ENCODE data around the gene DNM1.

The DNM1 gene

GRCh38 chr9:128280084-128280622, 77.0 kb downstream of the DNM1 start:
- Histone ChIP-seq H3K27ac (ENCODE audit: low read length) (no peak overlapping the region), H3K27me3 (ENCODE audit: control insufficient read depth, insufficient read depth, low read length) (no peaks in the 10 kb centered on the region), H3K36me3 (ENCODE audit: control insufficient read depth, insufficient read depth, low read length) (no peaks in the 10 kb centered on the region), H3K4me3 (ENCODE audit: low read length) (no peak overlapping the region), H3K9me3 (ENCODE audit: control insufficient read depth, insufficient read depth, low read length) (no peaks in the 10 kb centered on the region), H3K4me1 (ENCODE audit: control insufficient read depth, insufficient read depth, low read length) (no peaks in the 10 kb centered on the region)
- DNase-seq (ENCODE audit: low read depth, low spot score) = no peak
- no CpG with 5 or more reads among the region's 5 CpGs for WGBS (ENCODE audit: insufficient coverage, insufficient read length)

GRCh38 chr9:128282500-128282899, 79.3 kb downstream of the DNM1 start:
- no peak for DNase-seq (ENCODE audit: low read depth, low spot score)
- Histone ChIP-seq H3K9me3 (ENCODE audit: control insufficient read depth, insufficient read depth, low read length) (no peaks in the 10 kb centered on the region), H3K4me3 (ENCODE audit: low read length) (no peak overlapping the region), H3K27ac (ENCODE audit: low read length) (no peak overlapping the region), H3K27me3 (ENCODE audit: control insufficient read depth, insufficient read depth, low read length) (no peaks in the 10 kb centered on the region), H3K36me3 (ENCODE audit: control insufficient read depth, insufficient read depth, low read length) (no peaks in the 10 kb centered on the region; the same call in 1 of the 2 replicates), H3K4me1 (ENCODE audit: control insufficient read depth, insufficient read depth, low read length) (no peaks in the 10 kb centered on the region)
- WGBS (ENCODE audit: insufficient coverage, insufficient read length) = no CpG with 5 or more reads among the region's 6 CpGs

- no peak overlapping the region for H3K27ac ChIP-seq (ENCODE audit: low read length)
- H3K9me3 ChIP-seq (ENCODE audit: control insufficient read depth, insufficient read depth, low read length) = no peaks in the 10 kb centered on the region
- H3K4me3 ChIP-seq (ENCODE audit: low read length) = no peak overlapping the region
- H3K4me1 ChIP-seq (ENCODE audit: control insufficient read depth, insufficient read depth, low read length) = no peaks in the 10 kb centered on the region
- DNase-seq (ENCODE audit: low read depth, low spot score) = no peak
- no CpG with 5 or more reads among the region's 12 CpGs for WGBS (ENCODE audit: insufficient coverage, insufficient read length)
- H3K36me3 ChIP-seq (ENCODE audit: control insufficient read depth, insufficient read depth, low read length) = peaks cover 2% of the 10 kb centered on the region; the same call in 1 of the 2 replicates
- H3K27me3 ChIP-seq (ENCODE audit: control insufficient read depth, insufficient read depth, low read length) = no peaks in the 10 kb centered on the region
Measured at GRCh38 chr9:128285033-128285784, 82.0 kb downstream of the DNM1 start.

- H3K27me3 ChIP-seq (ENCODE audit: control insufficient read depth, insufficient read depth, low read length) = no peaks in the 10 kb centered on the region
- H3K9me3 ChIP-seq (ENCODE audit: control insufficient read depth, insufficient read depth, low read length) = no peaks in the 10 kb centered on the region
- H3K36me3 ChIP-seq (ENCODE audit: control insufficient read depth, insufficient read depth, low read length) = peaks cover 2% of the 10 kb centered on the region; the same call in 1 of the 2 replicates
- H3K4me3 ChIP-seq (ENCODE audit: low read length) = no peak overlapping the region
- no CpG with 5 or more reads among the region's 6 CpGs for WGBS (ENCODE audit: insufficient coverage, insufficient read length)
- no peak for DNase-seq (ENCODE audit: low read depth, low spot score)
- no peak overlapping the region for H3K27ac ChIP-seq (ENCODE audit: low read length)
- no peaks in the 10 kb centered on the region for H3K4me1 ChIP-seq (ENCODE audit: control insufficient read depth, insufficient read depth, low read length)
Measured at GRCh38 chr9:128286440-128286839, 83.3 kb downstream of the DNM1 start.

GRCh38 chr9:128288273-128289004, 85.3 kb downstream of the DNM1 start:
- Histone ChIP-seq H3K9me3 (ENCODE audit: control insufficient read depth, insufficient read depth, low read length) (no peaks in the 10 kb centered on the region), H3K4me3 (ENCODE audit: low read length) (no peak overlapping the region), H3K4me1 (ENCODE audit: control insufficient read depth, insufficient read depth, low read length) (no peaks in the 10 kb centered on the region), H3K27ac (ENCODE audit: low read length) (no peak overlapping the region), H3K36me3 (ENCODE audit: control insufficient read depth, insufficient read depth, low read length) (peaks cover 2% of the 10 kb centered on the region; the same call in 1 of the 2 replicates), H3K27me3 (ENCODE audit: control insufficient read depth, insufficient read depth, low read length) (no peaks in the 10 kb centered on the region)
- no CpG with 5 or more reads among the region's 11 CpGs for WGBS (ENCODE audit: insufficient coverage, insufficient read length)
- DNase-seq (ENCODE audit: low read depth, low spot score) = no peak

- no CpG with 5 or more reads among the region's 3 CpGs for WGBS (ENCODE audit: insufficient coverage, insufficient read length)
- no peak for DNase-seq (ENCODE audit: low read depth, low spot score)
- Histone ChIP-seq H3K27ac (ENCODE audit: low read length) (no peak overlapping the region), H3K36me3 (ENCODE audit: control insufficient read depth, insufficient read depth, low read length) (0 out of 2 replicates have a peak, but pooled peaks cover 2% of the 10 kb centered on the region), H3K4me3 (ENCODE audit: low read length) (no peak overlapping the region), H3K9me3 (ENCODE audit: control insufficient read depth, insufficient read depth, low read length) (no peaks in the 10 kb centered on the region), H3K4me1 (ENCODE audit: control insufficient read depth, insufficient read depth, low read length) (no peaks in the 10 kb centered on the region), H3K27me3 (ENCODE audit: control insufficient read depth, insufficient read depth, low read length) (no peaks in the 10 kb centered on the region)
Measured at GRCh38 chr9:128292009-128292408, 88.8 kb downstream of the DNM1 start.

GRCh38 chr9:128293091-128293490, 89.9 kb downstream of the DNM1 start:
- no CpG with 5 or more reads among the region's 4 CpGs for WGBS (ENCODE audit: insufficient coverage, insufficient read length)
- Histone ChIP-seq H3K4me1 (ENCODE audit: control insufficient read depth, insufficient read depth, low read length) (no peaks in the 10 kb centered on the region), H3K4me3 (ENCODE audit: low read length) (no peak overlapping the region), H3K27ac (ENCODE audit: low read length) (no peak overlapping the region), H3K9me3 (ENCODE audit: control insufficient read depth, insufficient read depth, low read length) (no peaks in the 10 kb centered on the region), H3K36me3 (ENCODE audit: control insufficient read depth, insufficient read depth, low read length) (0 out of 2 replicates have a peak, but pooled peaks cover 2% of the 10 kb centered on the region), H3K27me3 (ENCODE audit: control insufficient read depth, insufficient read depth, low read length) (no peaks in the 10 kb centered on the region)
- DNase-seq (ENCODE audit: low read depth, low spot score) = no peak

- no peaks in the 10 kb centered on the region for H3K9me3 ChIP-seq (ENCODE audit: control insufficient read depth, insufficient read depth, low read length)
- no peak overlapping the region for H3K27ac ChIP-seq (ENCODE audit: low read length)
- no peaks in the 10 kb centered on the region for H3K27me3 ChIP-seq (ENCODE audit: control insufficient read depth, insufficient read depth, low read length)
- H3K4me3 ChIP-seq (ENCODE audit: low read length) = no peak overlapping the region
- H3K36me3 ChIP-seq (ENCODE audit: control insufficient read depth, insufficient read depth, low read length) = no peaks in the 10 kb centered on the region
- no peak for DNase-seq (ENCODE audit: low read depth, low spot score)
- no CpG with 5 or more reads among the region's 4 CpGs for WGBS (ENCODE audit: insufficient coverage, insufficient read length)
- H3K4me1 ChIP-seq (ENCODE audit: control insufficient read depth, insufficient read depth, low read length) = no peaks in the 10 kb centered on the region
Measured at GRCh38 chr9:128294142-128294541, 91.0 kb downstream of the DNM1 start.

- Histone ChIP-seq H3K27me3 (ENCODE audit: control insufficient read depth, insufficient read depth, low read length) (no peaks in the 10 kb centered on the region), H3K9me3 (ENCODE audit: control insufficient read depth, insufficient read depth, low read length) (no peaks in the 10 kb centered on the region), H3K4me1 (ENCODE audit: control insufficient read depth, insufficient read depth, low read length) (no peaks in the 10 kb centered on the region), H3K4me3 (ENCODE audit: low read length) (no peak overlapping the region), H3K36me3 (ENCODE audit: control insufficient read depth, insufficient read depth, low read length) (no peaks in the 10 kb centered on the region), H3K27ac (ENCODE audit: low read length) (no peak overlapping the region)
- no CpG with 5 or more reads among the region's 16 CpGs for WGBS (ENCODE audit: insufficient coverage, insufficient read length)
- DNase-seq (ENCODE audit: low read depth, low spot score) = no peak
Measured at GRCh38 chr9:128296340-128297220, 93.4 kb downstream of the DNM1 start.

- H3K4me1 ChIP-seq (ENCODE audit: control insufficient read depth, insufficient read depth, low read length) = no peaks in the 10 kb centered on the region
- H3K27me3 ChIP-seq (ENCODE audit: control insufficient read depth, insufficient read depth, low read length) = no peaks in the 10 kb centered on the region
- no peak overlapping the region for H3K27ac ChIP-seq (ENCODE audit: low read length)
- no peaks in the 10 kb centered on the region for H3K36me3 ChIP-seq (ENCODE audit: control insufficient read depth, insufficient read depth, low read length)
- no peak overlapping the region for H3K4me3 ChIP-seq (ENCODE audit: low read length)
- H3K9me3 ChIP-seq (ENCODE audit: control insufficient read depth, insufficient read depth, low read length) = no peaks in the 10 kb centered on the region
- no peak for DNase-seq (ENCODE audit: low read depth, low spot score)
- WGBS (ENCODE audit: insufficient coverage, insufficient read length) = no CpG with 5 or more reads among the region's 2 CpGs
Measured at GRCh38 chr9:128297221-128297773, 94.1 kb downstream of the DNM1 start.

Measured in iPS DF 6.9 (cell line).